Trophoblast cell (in vitro differentiated cells and primary cell): ENCODE data around the gene CKB.
A peak's percentile ranks its signal among the peaks of the same experiment; 100 is the strongest.

ENCODE experiments used
- DNase-seq, 2 donors: peaks; one replicate each; pipeline ENCODE4 v3.0.0-alpha.2; 2016
- H2AFZ ChIP-seq: 2 replicates; pipeline ENCODE4 v1.6.1; 2013; ENCODE audit warnings: low read length, moderate library complexity, mild to moderate bottlenecking; ENCODE audit not compliant: insufficient read depth, poor library complexity
- H2AK5ac ChIP-seq: 2 replicates; pipeline ENCODE4 v1.6.1; 2013; ENCODE audit warnings: mild to moderate bottlenecking, low read length
- H2BK120ac ChIP-seq: 2 replicates; pipeline ENCODE4 v1.6.1; 2013; ENCODE audit warnings: low read length, mild to moderate bottlenecking, moderate library complexity; ENCODE audit not compliant: insufficient read depth, poor library complexity
- H2BK12ac ChIP-seq: 2 replicates; pipeline ENCODE4 v1.6.1; 2013; ENCODE audit warnings: mild to moderate bottlenecking, low read length, moderate library complexity
- H2BK5ac ChIP-seq: 2 replicates; pipeline ENCODE4 v1.6.1; 2013; ENCODE audit warnings: low read length, low read depth, moderate library complexity, mild to moderate bottlenecking; ENCODE audit not compliant: poor library complexity
- H3K14ac ChIP-seq: 2 replicates; pipeline ENCODE4 v1.6.1; 2013; ENCODE audit warnings: mild to moderate bottlenecking, low read length
- H3K18ac ChIP-seq: 2 replicates; pipeline ENCODE4 v1.6.1; 2013; ENCODE audit warnings: mild to moderate bottlenecking, low read length
- H3K23ac ChIP-seq: 2 replicates; pipeline ENCODE4 v1.6.1; 2013; ENCODE audit warnings: low read length
- H3K27ac ChIP-seq: 2 replicates; pipeline ENCODE4 v1.5.1; 2013; ENCODE audit warnings: low read depth, mild to moderate bottlenecking, inconsistent platforms, low read length, moderate library complexity
- H3K27me3 ChIP-seq: 2 replicates; pipeline ENCODE4 v1.6.1; 2013; ENCODE audit warnings: inconsistent platforms, mild to moderate bottlenecking, low read length, moderate library complexity; ENCODE audit not compliant: insufficient read depth
- H3K36me3 ChIP-seq, 2 experiments: 1 replicate in 1 of 2; 2 replicates in 1 of 2; pipeline ENCODE4 v1.6.1; 2013; ENCODE audit warnings: low read length in 2 of 2, mild to moderate bottlenecking in 2 of 2, moderate library complexity in 1 of 2; ENCODE audit not compliant: insufficient read depth in 2 of 2, control insufficient read depth in 1 of 2
- H3K4ac ChIP-seq: 2 replicates; pipeline ENCODE4 v1.6.1; 2013; ENCODE audit warnings: low read depth, mild to moderate bottlenecking, low read length, moderate library complexity
- H3K4me1 ChIP-seq, 2 experiments: 1 replicate in 1 of 2; 2 replicates in 1 of 2; pipeline ENCODE4 v1.6.1; 2013; ENCODE audit warnings: low read length in 2 of 2, mild to moderate bottlenecking in 2 of 2, moderate library complexity in 1 of 2; ENCODE audit not compliant: insufficient read depth in 2 of 2, control insufficient read depth in 1 of 2
- H3K4me2 ChIP-seq: 2 replicates; pipeline ENCODE4 v1.6.1; 2013; ENCODE audit warnings: inconsistent platforms, mild to moderate bottlenecking, low read length, moderate library complexity
- H3K4me3 ChIP-seq: 2 replicates; pipeline ENCODE4 v1.5.1; 2013; ENCODE audit warnings: mild to moderate bottlenecking, low read depth, low read length, inconsistent platforms
- H3K79me1 ChIP-seq: one replicate; pipeline ENCODE4 v1.6.1; 2013; ENCODE audit warnings: low read length
- H3K79me2 ChIP-seq: 2 replicates; pipeline ENCODE4 v1.6.1; 2013; ENCODE audit warnings: low read length, mild to moderate bottlenecking; ENCODE audit not compliant: control insufficient read depth, insufficient read depth, poor library complexity
- H3K9ac ChIP-seq: 2 replicates; pipeline ENCODE4 v1.6.1; 2013; ENCODE audit warnings: mild to moderate bottlenecking, low read length
- H3K9me3 ChIP-seq: 2 replicates; pipeline ENCODE4 v1.6.1; 2013; ENCODE audit warnings: low read depth, mild to moderate bottlenecking, control low read depth, inconsistent platforms, low read length; ENCODE audit not compliant: insufficient read depth
- H4K12ac ChIP-seq: 2 replicates; pipeline ENCODE4 v1.6.1; 2013; ENCODE audit warnings: low read depth, mild to moderate bottlenecking, low read length, moderate library complexity
- H4K8ac ChIP-seq: 2 replicates; pipeline ENCODE4 v1.6.1; 2013; ENCODE audit warnings: low read depth, mild to moderate bottlenecking, low read length, moderate library complexity
- H4K91ac ChIP-seq: one replicate; pipeline ENCODE4 v1.6.1; 2013; ENCODE audit warnings: low read depth, mild to moderate bottlenecking, low read length, moderate library complexity
- WGBS: extraction: QIAGEN DNeasy Blood & Tissue Kit; methylation state at CpG from one replicate; pipeline ENCODE4 v1.1.7; 2013; ENCODE audit warnings: missing lambda C conversion rate; ENCODE audit not compliant: insufficient read length, insufficient coverage; ENCODE audit errors: extremely low coverage; 5-methylcytosine and 5-hydroxymethylcytosine counted together

Gene CKB

DNA sequence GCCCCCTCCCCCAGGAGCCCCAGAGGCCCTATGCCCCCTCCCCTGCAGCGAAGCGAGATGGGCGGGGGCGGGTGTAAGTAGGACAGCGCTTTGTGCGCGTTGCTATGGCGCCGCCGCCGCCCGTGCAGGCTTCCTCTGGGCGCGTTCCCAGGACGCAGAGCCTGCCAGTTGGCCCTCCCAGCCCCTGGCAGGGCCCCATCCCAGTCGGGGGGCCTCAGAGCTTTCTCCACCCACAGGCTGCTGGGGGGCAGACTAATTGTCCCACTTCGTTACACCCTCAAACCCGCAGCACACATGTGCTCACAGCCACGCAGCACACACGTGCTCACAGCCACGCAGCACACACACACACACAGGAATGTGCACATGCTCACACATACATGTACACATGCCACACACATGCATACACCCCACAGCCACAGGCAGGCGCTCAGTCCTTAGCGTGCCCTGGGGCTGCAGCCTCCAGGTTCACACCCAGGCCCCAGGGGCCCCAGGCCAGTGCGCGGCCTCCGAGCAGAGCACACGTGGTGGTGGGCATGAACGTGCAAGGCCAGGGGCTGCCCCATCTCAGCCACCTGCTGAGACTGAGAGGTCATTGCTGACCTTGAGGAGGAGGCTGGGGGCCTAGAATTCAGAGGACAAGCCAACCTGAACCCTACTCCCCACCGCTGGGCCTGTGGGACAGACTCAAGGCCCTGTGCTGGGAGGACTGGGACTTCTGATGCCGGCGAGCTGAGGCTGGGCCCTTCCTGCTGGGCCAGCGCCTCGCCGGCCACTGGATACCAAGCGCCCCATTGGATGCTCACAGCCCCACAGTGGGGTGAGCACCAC is 22.0 kb upstream of the CKB start:
- DNase-seq = no peak
- no peaks in the 10 kb centered on the region for H3K27me3 ChIP-seq
- peaks cover 7 to 9% of the 10 kb centered on the region in 2 experiments for H3K4me1 ChIP-seq
- no peak overlapping the region for H3K9ac ChIP-seq
- H2BK120ac ChIP-seq = no peak overlapping the region
- no peak overlapping the region for H4K91ac ChIP-seq
- no peaks in the 10 kb centered on the region for H3K79me2 ChIP-seq
- H3K23ac ChIP-seq = no peak overlapping the region
- H3K79me1 ChIP-seq = no peaks in the 10 kb centered on the region
- no peaks in the 10 kb centered on the region for H3K36me3 ChIP-seq
- no peak overlapping the region for H3K4ac ChIP-seq
- WGBS = no CpG with 5 or more reads among the region's 35 CpGs
- no peak overlapping the region for H2BK12ac ChIP-seq
- no peak overlapping the region for H3K4me2 ChIP-seq
- no peak overlapping the region for H4K8ac ChIP-seq
- H3K14ac ChIP-seq = no peak overlapping the region
- peak overlapping the region; percentile 18 for H3K4me3 ChIP-seq
- H2AFZ ChIP-seq = no peak overlapping the region
- H2BK5ac ChIP-seq = no peak overlapping the region
- H4K12ac ChIP-seq = no peak overlapping the region
- no peak overlapping the region for H3K18ac ChIP-seq
- no peak overlapping the region for H3K27ac ChIP-seq
- H3K9me3 ChIP-seq = no peaks in the 10 kb centered on the region
- H2AK5ac ChIP-seq = no peak overlapping the region

DNA sequence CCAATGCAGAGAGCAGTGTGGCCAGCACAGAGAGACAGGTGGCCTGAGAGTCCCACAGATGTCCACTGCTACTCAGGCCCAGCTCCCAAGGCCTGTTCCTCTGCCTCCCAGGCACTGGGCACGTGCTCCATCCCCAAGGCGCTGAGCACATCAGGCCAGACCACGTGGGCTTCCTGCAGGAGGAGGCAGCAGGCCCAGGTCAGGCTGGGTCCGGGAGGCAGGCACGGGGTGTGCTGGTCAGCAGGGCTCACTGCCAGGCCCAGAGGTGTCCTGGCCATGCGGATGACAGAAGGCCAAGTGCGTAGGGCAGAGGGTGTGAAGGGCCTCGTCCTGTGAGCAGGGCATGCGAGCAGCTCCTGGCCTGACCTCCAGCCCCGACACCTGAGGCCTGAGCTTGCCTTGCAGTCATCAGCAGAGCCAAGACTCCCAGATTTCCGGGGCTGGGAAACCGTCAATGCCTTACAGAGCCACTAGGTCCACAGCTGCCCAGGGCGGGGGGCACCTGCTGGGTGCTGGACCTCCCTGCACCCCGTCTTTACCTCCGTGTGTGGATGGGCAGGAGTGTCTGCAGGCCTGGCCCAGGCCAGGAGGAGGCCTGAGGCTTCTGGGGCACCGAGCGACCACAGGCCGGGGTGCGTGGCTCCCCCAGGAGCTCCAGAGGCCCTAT is 21.2 kb upstream of the CKB start:
- H2BK5ac ChIP-seq = no peak overlapping the region
- H4K12ac ChIP-seq = no peak overlapping the region
- no peaks in the 10 kb centered on the region for H3K9me3 ChIP-seq
- H3K4me1 ChIP-seq = peaks cover 7 to 9% of the 10 kb centered on the region in 2 experiments
- H3K27ac ChIP-seq = no peak overlapping the region
- no peaks in the 10 kb centered on the region for H3K36me3 ChIP-seq
- H3K4me3 ChIP-seq = no peak overlapping the region
- H3K79me2 ChIP-seq = no peaks in the 10 kb centered on the region
- no peak overlapping the region for H3K18ac ChIP-seq
- no peak overlapping the region for H2AK5ac ChIP-seq
- H3K23ac ChIP-seq = no peak overlapping the region
- H3K9ac ChIP-seq = no peak overlapping the region
- DNase-seq = no peak
- no peak overlapping the region for H4K8ac ChIP-seq
- no peak overlapping the region for H3K14ac ChIP-seq
- H3K4ac ChIP-seq = no peak overlapping the region
- WGBS = no CpG with 5 or more reads among the region's 19 CpGs
- H2AFZ ChIP-seq = no peak overlapping the region
- no peak overlapping the region for H2BK120ac ChIP-seq
- no peak overlapping the region for H2BK12ac ChIP-seq
- no peaks in the 10 kb centered on the region for H3K79me1 ChIP-seq
- H4K91ac ChIP-seq = no peak overlapping the region
- no peak overlapping the region for H3K4me2 ChIP-seq
- no peaks in the 10 kb centered on the region for H3K27me3 ChIP-seq

DNA sequence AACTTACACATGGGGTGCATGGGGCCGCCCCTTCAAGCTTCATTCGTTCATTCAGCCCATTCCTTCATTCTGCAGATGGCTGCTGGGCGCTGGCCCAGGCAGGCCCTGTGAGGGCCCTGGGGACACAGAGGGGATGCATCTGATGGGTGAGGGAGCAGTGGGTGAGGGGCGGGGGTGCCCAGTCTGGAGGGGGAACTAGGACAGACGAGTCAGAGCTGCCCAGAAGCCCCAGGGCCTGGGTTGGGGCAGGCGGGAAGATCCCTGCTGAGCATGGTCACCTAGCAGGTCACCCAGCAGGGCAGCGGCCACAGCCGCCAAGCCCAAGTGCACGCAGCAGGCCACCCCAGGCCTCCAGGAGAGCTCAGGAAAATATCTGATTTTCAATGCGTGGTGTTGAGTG is 20.5 kb upstream of the CKB start:
- no peaks in the 10 kb centered on the region for H3K9me3 ChIP-seq
- H4K8ac ChIP-seq = peak overlapping the region; percentile 35
- H2BK120ac ChIP-seq = no peak overlapping the region
- no peak overlapping the region for H3K9ac ChIP-seq
- no peaks in the 10 kb centered on the region for H3K36me3 ChIP-seq
- no peaks in the 10 kb centered on the region for H3K79me1 ChIP-seq
- no peak for DNase-seq
- no peak overlapping the region for H4K12ac ChIP-seq
- no peaks in the 10 kb centered on the region for H3K79me2 ChIP-seq
- H2BK5ac ChIP-seq = no peak overlapping the region
- no peak overlapping the region for H2AK5ac ChIP-seq
- no peak overlapping the region for H3K14ac ChIP-seq
- WGBS = no CpG with 5 or more reads among the region's 10 CpGs
- no peaks in the 10 kb centered on the region for H3K27me3 ChIP-seq
- no peak overlapping the region for H2AFZ ChIP-seq
- peaks cover 7 to 9% of the 10 kb centered on the region in 2 experiments for H3K4me1 ChIP-seq
- no peak overlapping the region for H3K4ac ChIP-seq
- H3K27ac ChIP-seq = no peak overlapping the region
- peak overlapping the region; percentile 21 for H3K4me2 ChIP-seq
- H4K91ac ChIP-seq = no peak overlapping the region
- no peak overlapping the region for H3K18ac ChIP-seq
- H2BK12ac ChIP-seq = no peak overlapping the region
- no peak overlapping the region for H3K23ac ChIP-seq
- no peak overlapping the region for H3K4me3 ChIP-seq

DNA sequence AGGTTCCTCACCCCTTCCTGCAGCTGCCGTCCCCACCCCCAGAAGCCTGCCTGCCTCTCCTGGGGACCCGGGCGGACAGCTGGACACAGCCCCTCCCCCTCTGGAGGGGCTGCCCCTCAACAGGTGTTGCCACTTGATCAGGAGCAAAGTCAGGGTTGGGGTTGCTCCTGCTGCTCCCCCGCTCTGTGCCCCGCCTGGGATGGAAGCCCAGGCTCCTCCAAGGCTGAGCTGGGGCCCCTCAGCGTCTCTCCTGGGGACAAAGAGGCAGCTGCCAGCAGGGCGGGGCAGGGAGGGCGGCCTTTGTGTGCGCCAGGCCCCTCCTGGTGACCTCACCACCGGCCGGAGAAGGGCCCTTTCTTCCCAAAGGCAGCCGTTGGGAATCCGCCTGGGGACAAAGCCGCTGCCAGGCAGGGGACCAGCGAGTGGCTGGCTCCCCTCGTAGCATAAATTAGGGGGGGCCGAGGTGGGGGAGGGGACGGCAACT is 20.0 kb upstream of the CKB start:
- Histone ChIP-seq H3K23ac (no peak overlapping the region), H4K91ac (peak overlapping the region; percentile 41), H3K36me3 (no peaks in the 10 kb centered on the region), H3K4me3 (no peak overlapping the region), H3K9me3 (no peaks in the 10 kb centered on the region), H3K27me3 (no peaks in the 10 kb centered on the region), H3K9ac (no peak overlapping the region), H3K14ac (no peak overlapping the region), H3K79me2 (no peaks in the 10 kb centered on the region), H3K4ac (no peak overlapping the region), H3K4me2 (peak overlapping the region; percentile 21), H2AFZ (peak overlapping the region; percentile 21), H3K27ac (no peak overlapping the region), H2BK12ac (no peak overlapping the region), H2AK5ac (no peak overlapping the region), H3K18ac (no peak overlapping the region), H4K12ac (no peak overlapping the region), H2BK5ac (no peak overlapping the region), H4K8ac (peak overlapping the region; percentile 37), H3K79me1 (no peaks in the 10 kb centered on the region), H2BK120ac (no peak overlapping the region), H3K4me1 (peaks cover 7 to 9% of the 10 kb centered on the region in 2 experiments)
- no peak for DNase-seq
- WGBS = no CpG with 5 or more reads among the region's 18 CpGs
